Measurements from ENCODE around the gene LPP.

Gene LPP

DNA sequence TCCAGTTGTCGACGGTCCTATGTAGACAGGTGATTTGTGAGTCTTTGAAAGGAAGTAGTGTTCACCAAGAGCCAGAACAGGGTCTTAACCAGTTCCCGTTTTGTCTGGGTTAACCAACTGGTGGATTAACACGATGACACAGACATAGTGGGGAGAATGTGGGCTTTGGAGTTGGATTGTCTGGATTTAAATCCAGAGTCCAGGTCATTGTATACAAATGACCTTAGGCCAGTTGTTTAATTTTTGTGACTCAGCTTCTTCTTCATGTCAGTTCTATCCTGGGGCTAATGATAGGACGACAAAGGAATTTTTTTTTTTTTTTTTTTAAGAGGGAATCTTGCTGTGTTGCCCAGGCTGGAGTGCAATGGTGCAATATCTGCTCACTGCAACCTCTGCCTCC is 126.7 kb downstream of the LPP start:
- Mint-ChIP-seq H3K27ac (no peak overlapping the region), H3K27me3 (no peaks in the 10 kb centered on the region), H3K4me1 (ENCODE audit: low read depth) (peaks cover 21% of the 10 kb centered on the region), H3K4me3 (no peak overlapping the region), H3K9me3 (ENCODE audit: low read depth) (no peaks in the 10 kb centered on the region), H3K36me3 (peaks cover 11% of the 10 kb centered on the region)

DNA sequence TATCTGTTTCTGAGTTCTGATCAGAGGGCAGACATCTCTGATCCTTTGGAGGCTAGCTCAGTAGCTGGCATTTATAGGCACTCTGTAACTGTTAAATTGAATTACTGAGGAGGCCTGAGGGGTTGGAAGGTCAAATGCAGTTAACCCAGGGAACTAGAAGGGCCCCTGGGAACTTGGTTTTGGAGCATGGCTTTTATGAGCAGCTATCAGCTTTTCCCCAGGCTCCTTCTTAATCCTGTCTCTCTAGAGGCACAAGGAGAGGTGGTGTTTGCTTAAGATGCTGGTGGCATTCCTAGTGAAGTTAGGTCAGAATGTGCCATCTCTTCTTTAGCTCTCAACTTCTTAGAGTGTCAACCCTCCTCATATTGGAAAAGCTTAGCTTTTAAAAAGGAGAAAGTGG is 128.9 kb downstream of the LPP start:
- Mint-ChIP-seq H3K9me3 (ENCODE audit: low read depth) (no peaks in the 10 kb centered on the region), H3K4me1 (ENCODE audit: low read depth) (peaks cover 28% of the 10 kb centered on the region), H3K36me3 (peaks cover 8% of the 10 kb centered on the region), H3K27ac (peak overlapping the region; percentile 14), H3K4me3 (no peak overlapping the region), H3K27me3 (no peaks in the 10 kb centered on the region)

DNA sequence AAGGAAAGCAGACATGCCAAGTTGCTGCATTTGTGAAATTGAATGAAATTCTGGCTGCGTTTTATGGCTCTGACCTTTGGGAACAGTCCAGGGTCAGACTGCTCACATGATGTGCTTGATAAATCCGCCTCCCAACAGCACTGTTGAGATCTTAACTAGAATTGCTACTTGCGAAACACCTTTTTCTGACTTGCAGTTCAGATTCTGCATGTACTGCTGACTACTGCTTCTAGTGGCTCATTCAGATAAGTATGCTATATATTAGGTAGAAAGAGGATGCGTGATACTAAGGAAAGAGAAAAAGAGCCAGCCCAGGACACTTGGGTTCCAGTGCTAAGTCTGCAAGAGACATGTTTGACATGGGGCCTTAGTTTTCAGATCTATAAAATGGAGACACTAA is 129.4 kb downstream of the LPP start:
- peak overlapping the region; percentile 11 for H3K4me3 Mint-ChIP-seq
- peak overlapping the region; percentile 24 for H3K27ac Mint-ChIP-seq
- H3K9me3 Mint-ChIP-seq (ENCODE audit: low read depth), result no peaks in the 10 kb centered on the region
- peaks cover 8% of the 10 kb centered on the region for H3K36me3 Mint-ChIP-seq
- H3K4me1 Mint-ChIP-seq (ENCODE audit: low read depth), result peaks cover 29% of the 10 kb centered on the region
- no peaks in the 10 kb centered on the region for H3K27me3 Mint-ChIP-seq

DNA sequence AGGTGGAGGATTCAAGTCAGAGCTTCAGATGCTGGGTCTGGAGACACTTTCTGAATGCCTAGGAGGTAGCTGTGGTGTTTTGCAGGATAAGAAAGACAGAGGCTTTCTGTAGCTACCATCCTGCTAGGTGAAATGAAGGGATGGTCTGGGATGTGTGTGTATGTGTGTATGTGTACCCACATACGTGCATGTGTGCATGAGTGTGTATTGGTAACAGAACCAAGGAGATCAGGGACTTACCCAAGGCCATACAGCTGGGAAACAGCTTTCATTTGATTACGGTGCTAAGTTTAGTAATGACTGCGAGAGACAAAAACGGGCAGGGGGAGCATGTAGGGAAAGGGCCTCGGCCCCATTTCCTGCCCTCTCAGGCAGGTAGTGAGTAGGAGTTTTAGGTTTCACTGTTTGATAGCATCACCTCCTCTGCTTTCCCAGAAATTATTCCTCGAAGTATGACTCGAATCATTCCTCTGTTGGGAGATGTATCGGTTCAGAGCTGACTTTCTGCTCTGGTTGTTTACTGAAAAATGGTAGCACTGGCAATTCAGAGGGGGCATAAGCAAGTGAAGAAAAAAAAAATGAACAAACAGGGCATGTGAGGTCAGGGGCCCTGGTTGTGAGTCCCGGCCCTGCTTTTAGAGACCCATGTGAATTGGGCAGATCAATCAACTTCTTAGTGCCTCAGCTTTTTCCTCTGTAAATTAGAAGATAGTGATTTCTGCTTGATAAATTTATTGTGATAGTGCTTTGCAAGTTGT is 130.7 kb downstream of the LPP start:
- H3K4me3 Mint-ChIP-seq, result peak overlapping the region; percentile 11
- H3K4me1 Mint-ChIP-seq (ENCODE audit: low read depth), result peaks cover 29% of the 10 kb centered on the region
- peak overlapping the region; percentile 51 for H3K27ac Mint-ChIP-seq

DNA sequence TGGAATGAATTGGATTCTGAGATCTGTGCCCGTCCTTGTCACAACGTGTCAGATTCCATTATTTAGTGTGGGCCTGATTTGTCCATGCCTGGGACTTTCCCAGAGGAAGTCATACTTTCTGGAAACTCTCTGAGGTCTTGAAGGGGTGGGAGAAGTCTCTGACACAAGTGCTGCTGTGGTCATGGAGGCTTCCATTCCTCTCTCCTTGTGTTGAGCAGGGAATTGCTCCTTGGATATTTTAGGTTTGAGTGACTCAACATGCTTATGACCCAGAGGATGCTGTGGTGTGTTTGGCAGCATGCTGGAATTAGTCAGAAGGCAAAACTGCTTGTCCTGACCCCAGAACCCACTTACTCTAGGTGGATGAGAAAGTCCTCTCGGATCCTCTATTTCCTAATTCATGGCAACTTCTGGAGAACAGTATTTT is 132.1 kb downstream of the LPP start:
- H3K27ac Mint-ChIP-seq, result peak overlapping the region; percentile 72
- H3K4me3 Mint-ChIP-seq, result no peak overlapping the region
- no peaks in the 10 kb centered on the region for H3K27me3 Mint-ChIP-seq
- H3K36me3 Mint-ChIP-seq, result peaks cover 14% of the 10 kb centered on the region
- H3K9me3 Mint-ChIP-seq (ENCODE audit: low read depth), result no peaks in the 10 kb centered on the region
- peaks cover 31% of the 10 kb centered on the region for H3K4me1 Mint-ChIP-seq (ENCODE audit: low read depth)

More for the DNA sequence above, 130.7 kb downstream of the LPP start:
- peaks cover 8% of the 10 kb centered on the region for H3K36me3 Mint-ChIP-seq
- H3K9me3 Mint-ChIP-seq (ENCODE audit: low read depth), result no peaks in the 10 kb centered on the region
- no peaks in the 10 kb centered on the region for H3K27me3 Mint-ChIP-seq

DNA sequence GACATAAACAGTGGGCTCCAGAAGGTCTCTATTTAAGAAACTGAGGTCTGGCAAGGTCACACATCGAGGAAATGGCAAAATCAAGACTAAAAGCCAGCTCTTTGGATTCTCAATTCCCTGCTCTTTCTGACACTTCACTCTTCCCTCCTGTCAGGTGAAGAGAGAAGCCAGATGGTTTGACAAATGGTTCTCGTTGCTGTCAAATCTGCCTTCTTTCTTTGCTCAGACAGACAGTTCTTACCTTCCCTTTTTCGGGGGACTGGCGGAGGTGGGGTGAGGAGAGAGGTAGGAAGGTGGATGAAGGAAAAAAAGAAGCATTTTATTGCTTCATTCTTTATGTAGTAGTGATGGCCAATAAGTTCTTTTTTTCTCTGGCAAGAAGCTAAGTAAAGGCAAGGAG is 133.4 kb downstream of the LPP start:
- peaks cover 39% of the 10 kb centered on the region for H3K4me1 Mint-ChIP-seq (ENCODE audit: low read depth)
- no peaks in the 10 kb centered on the region for H3K27me3 Mint-ChIP-seq
- no peaks in the 10 kb centered on the region for H3K9me3 Mint-ChIP-seq (ENCODE audit: low read depth)
- no peak overlapping the region for H3K4me3 Mint-ChIP-seq
- no peak overlapping the region for H3K27ac Mint-ChIP-seq
- H3K36me3 Mint-ChIP-seq, result peaks cover 19% of the 10 kb centered on the region

DNA sequence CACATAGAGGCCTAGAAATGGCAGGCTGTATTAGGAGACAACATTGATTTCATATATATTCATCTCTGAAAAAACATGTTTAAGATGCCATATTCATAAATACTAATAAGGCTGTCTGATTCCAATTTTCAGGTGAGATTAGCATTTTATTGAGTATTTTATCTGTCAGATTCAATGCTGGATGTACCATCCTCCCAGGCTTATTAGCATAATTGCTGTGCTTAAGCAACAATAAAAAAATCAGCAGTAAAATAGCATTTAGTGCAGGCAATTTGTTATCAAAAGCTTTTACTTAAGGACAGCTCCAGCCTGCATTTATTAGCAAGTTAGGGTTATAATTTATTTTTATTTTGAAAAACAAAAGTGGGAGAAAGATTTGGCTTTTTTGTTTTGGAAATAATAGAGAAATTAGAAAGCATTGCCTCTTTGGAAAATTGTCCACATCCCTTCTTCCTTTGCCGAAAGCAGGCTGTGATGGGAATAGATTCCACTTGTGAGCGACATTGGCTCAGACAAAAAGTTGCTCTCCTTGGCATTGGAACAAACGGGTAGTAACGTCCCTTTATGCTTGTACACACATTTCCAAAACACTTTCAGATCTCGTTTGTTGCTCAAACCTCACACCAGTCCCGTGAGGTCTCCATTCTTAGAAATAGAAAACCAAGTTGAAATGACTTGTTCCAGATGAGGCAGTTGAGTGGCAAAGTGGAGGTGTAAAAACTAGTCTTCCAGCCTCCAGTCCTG is 134.0 kb downstream of the LPP start:
- H3K9me3 Mint-ChIP-seq (ENCODE audit: low read depth), result no peaks in the 10 kb centered on the region
- peaks cover 39% of the 10 kb centered on the region for H3K4me1 Mint-ChIP-seq (ENCODE audit: low read depth)
- H3K27ac Mint-ChIP-seq, result no peak overlapping the region
- peaks cover 19% of the 10 kb centered on the region for H3K36me3 Mint-ChIP-seq
- H3K4me3 Mint-ChIP-seq, result no peak overlapping the region
- H3K27me3 Mint-ChIP-seq, result no peaks in the 10 kb centered on the region

DNA sequence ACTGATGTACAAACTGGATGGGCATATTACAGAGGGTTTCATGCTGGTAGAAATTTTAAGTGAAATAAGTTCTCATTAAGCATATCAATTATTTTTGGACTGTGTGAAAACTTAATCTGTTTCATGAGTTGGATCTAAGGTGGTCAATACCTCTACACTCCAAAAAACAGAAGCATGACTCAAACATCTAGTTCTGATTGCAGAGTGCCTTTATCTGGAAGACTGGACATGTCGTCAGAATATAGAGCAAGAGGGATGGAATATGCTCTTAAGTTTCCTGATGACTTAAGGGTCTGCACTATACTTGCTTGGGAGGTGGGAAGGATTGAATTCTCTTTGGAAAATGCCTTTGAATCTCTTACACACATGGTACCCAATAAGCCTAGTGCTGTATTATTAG is 138.3 kb downstream of the LPP start:
- H3K9me3 Mint-ChIP-seq (ENCODE audit: low read depth), result no peaks in the 10 kb centered on the region
- H3K27ac Mint-ChIP-seq, result no peak overlapping the region
- H3K4me3 Mint-ChIP-seq, result no peak overlapping the region
- no peaks in the 10 kb centered on the region for H3K27me3 Mint-ChIP-seq
- peaks cover 17% of the 10 kb centered on the region for H3K36me3 Mint-ChIP-seq
- peaks cover 16% of the 10 kb centered on the region for H3K4me1 Mint-ChIP-seq (ENCODE audit: low read depth)

DNA sequence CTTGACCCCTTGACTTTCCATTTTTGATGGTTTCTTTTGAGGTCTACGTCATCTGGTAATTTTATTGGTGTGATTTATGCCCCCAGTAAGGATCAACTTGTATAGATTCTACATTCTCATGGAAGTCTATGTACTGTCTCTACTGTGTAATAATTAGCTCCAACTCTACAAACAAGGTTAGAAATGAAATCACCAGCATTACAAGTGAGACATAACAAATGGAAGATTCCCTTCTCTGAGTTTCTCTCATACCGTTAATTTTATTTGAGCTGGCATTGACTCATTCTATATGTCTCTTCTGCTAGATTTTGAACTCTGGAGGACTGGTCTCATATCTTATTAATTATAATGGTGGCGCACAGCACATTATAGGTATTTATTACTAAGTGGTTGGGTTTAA is 138.9 kb downstream of the LPP start:
- H3K4me3 Mint-ChIP-seq, result no peak overlapping the region
- H3K27me3 Mint-ChIP-seq, result no peaks in the 10 kb centered on the region
- no peak overlapping the region for H3K27ac Mint-ChIP-seq
- peaks cover 19% of the 10 kb centered on the region for H3K4me1 Mint-ChIP-seq (ENCODE audit: low read depth)
- peaks cover 17% of the 10 kb centered on the region for H3K36me3 Mint-ChIP-seq
- H3K9me3 Mint-ChIP-seq (ENCODE audit: low read depth), result no peaks in the 10 kb centered on the region

DNA sequence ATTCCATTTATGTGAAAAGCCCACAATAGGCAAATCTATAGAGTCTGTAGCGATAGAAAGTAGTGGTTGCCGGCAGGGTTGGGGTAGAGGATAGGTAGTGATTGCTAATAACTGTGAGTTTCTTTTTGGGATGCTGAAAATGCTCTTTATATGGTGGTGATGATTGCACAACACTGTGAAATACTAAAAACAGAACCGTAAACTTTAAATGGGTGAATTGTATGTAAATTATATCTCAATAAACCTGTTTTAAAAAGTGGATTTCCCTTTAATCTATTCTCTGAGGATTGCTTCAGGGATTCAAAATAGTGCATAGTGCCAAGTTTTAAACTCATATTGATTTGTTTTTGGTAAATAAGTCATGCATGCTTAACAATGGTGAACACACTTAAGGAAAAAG is 140.2 kb downstream of the LPP start:
- no peak overlapping the region for H3K27ac Mint-ChIP-seq

DNA sequence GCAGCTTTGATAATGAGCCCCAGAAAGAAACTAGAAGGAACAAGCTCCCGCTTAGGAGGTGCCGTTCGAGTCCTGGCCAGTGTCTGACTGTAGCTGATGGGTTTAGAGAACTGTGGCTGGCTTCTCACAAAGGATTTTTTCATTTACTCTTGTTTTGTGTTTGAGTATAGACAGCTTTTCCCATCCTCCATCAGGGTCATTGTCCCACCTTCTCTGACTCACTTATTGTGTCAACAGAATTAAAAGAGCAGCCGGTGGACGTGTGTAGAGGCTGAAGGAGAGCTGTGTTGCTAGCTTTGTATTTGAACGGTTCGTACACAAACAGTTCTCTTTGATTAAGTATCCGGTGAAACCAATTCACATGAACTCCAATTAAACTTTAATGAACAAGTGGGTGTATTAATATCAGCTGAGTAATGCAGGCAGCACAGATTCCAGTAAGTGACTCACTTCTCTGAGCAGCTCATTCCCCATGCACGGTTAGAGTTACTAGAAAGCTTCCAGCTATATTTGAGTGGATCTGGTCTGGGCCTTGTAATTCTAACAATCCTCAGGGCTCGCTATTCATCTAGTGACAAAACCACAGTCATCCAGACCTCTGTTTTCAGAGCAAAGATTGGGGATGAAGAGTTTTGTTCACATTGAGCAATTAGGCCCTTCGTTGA is 141.0 kb downstream of the LPP start:
- H3K9me3 Mint-ChIP-seq (ENCODE audit: low read depth), result no peaks in the 10 kb centered on the region
- peaks cover 11% of the 10 kb centered on the region for H3K36me3 Mint-ChIP-seq
- no peak overlapping the region for H3K27ac Mint-ChIP-seq
- no peak overlapping the region for H3K4me3 Mint-ChIP-seq
- H3K4me1 Mint-ChIP-seq (ENCODE audit: low read depth), result peaks cover 34% of the 10 kb centered on the region
- no peaks in the 10 kb centered on the region for H3K27me3 Mint-ChIP-seq

More for the DNA sequence above, 140.2 kb downstream of the LPP start:
- H3K4me3 Mint-ChIP-seq, result no peak overlapping the region
- no peaks in the 10 kb centered on the region for H3K27me3 Mint-ChIP-seq
- peaks cover 28% of the 10 kb centered on the region for H3K4me1 Mint-ChIP-seq (ENCODE audit: low read depth)
- H3K36me3 Mint-ChIP-seq, result peaks cover 14% of the 10 kb centered on the region
- H3K9me3 Mint-ChIP-seq (ENCODE audit: low read depth), result no peaks in the 10 kb centered on the region

DNA sequence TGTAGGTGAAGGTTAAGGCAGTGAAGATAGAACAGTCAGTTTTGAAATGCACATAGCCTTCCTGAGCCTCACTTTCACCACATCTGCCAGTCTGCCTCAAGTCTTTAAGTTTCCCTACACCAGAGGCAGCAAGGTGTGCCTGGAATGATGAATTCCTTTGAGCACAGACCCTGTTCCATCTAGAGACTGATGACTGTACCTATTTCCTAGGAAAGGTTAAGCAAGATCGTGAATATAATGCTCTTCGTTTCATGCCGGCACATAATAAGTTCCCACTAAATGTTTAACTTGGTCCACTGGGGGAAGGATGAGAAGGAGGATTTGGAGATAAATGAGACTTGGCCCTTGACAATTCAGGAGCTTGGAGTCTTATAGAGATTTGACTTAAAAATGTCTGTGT is 141.9 kb downstream of the LPP start:
- peaks cover 34% of the 10 kb centered on the region for H3K4me1 Mint-ChIP-seq (ENCODE audit: low read depth)
- no peak overlapping the region for H3K4me3 Mint-ChIP-seq
- no peaks in the 10 kb centered on the region for H3K27me3 Mint-ChIP-seq
- H3K9me3 Mint-ChIP-seq (ENCODE audit: low read depth), result no peaks in the 10 kb centered on the region
- no peak overlapping the region for H3K27ac Mint-ChIP-seq
- peaks cover 5% of the 10 kb centered on the region for H3K36me3 Mint-ChIP-seq

DNA sequence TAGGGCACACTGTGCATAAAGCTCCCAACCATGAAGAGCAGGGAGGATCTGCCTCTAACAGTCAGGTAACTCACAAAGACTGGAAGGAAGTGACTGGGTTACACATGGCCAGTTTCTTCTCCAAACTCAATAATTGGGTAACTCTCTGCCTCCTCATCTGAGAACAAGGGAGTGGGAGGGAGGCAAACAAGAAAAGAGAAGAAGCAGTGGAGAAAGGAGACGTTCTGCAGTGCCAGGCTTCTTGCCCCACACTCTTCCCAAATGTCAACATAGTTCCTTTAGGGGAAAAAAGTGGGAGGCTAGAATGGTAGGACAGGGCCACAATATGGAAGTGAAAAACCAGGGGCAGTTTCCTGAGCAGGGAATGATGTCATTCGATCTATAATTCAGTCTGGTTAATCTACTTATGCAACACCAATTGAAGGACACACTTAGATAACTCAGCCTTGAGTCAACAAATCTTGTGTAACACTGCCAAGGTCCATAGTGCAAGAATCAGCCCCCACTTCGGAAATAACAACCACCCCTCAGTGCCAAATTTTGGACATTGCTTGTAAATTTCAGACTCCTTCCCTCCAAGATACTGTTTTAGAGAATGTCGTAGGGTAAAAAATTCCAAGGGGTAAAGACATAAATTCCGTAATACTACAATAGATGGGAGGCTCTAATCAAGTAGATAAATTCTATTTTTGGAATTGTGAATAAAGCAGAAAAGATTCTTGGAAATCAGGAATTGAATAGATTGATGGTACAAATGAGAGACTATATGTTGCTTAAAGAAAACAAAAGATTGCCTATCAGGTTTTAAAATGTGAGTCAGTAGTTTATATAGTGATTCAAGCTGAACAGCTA is 143.0 kb downstream of the LPP start:
- Mint-ChIP-seq H3K4me3 (no peak overlapping the region), H3K4me1 (ENCODE audit: low read depth) (peaks cover 32% of the 10 kb centered on the region), H3K9me3 (ENCODE audit: low read depth) (no peaks in the 10 kb centered on the region), H3K27me3 (no peaks in the 10 kb centered on the region), H3K27ac (no peak overlapping the region), H3K36me3 (peaks cover 4% of the 10 kb centered on the region)

DNA sequence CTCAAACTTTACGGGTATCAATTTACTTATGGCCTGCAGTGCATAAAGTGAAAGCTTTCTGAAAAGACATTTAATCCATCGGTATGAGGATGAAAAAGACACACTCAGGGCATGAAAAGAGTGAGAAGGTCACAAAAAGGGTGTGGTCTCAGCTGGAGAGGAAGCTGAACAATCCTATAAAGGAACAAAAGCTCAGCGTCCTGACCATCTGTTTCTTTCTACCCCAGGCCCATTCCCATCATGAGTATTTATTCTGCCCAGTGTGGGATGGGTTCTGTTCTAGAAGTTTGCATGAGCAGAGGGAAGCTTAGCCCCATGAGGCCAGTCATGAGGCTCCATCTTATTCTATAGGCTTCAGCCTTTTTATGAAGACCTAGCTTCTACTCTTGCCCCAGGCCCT is 144.6 kb downstream of the LPP start:
- H3K36me3 Mint-ChIP-seq, result peaks cover 3% of the 10 kb centered on the region
- peak overlapping the region; percentile 12 for H3K27ac Mint-ChIP-seq
- no peaks in the 10 kb centered on the region for H3K27me3 Mint-ChIP-seq
- H3K4me1 Mint-ChIP-seq (ENCODE audit: low read depth), result peaks cover 35% of the 10 kb centered on the region
- H3K9me3 Mint-ChIP-seq (ENCODE audit: low read depth), result no peaks in the 10 kb centered on the region
- H3K4me3 Mint-ChIP-seq, result no peak overlapping the region
